ENCODE measurements around the gene DZANK1. TPM values are rescaled to one million over a fixed set of nuclear protein-coding genes. Genes with fewer than 3 reads are reported as not detected.

DZANK1 gene
- total RNA-seq, 1 donor = 1.4 TPM

GRCh38 chr20:18395544-18395943, 71.3 kb downstream of the DZANK1 start:
- no peaks in the 10 kb centered on the region for H3K79me2 ChIP-seq (ENCODE audit: insufficient read depth, low read length)
- no peaks in the 10 kb centered on the region for H3K4me1 ChIP-seq (ENCODE audit: insufficient read depth, low read length)
- H3K9me3 ChIP-seq (ENCODE audit: low read depth, low read length) = no peaks in the 10 kb centered on the region
- H3K27ac ChIP-seq (ENCODE audit: low read depth, low read length) = no peak overlapping the region
- DNase-seq (ENCODE audit: insufficient read length, low spot score, missing footprints) = no peak
- TF ChIP-seq CTCF (IDR thresholded peaks at IDR 0.05; ENCODE audit: extremely low read depth, low read depth, low read length) = no peak
- no peaks in the 10 kb centered on the region for H3K36me3 ChIP-seq (ENCODE audit: insufficient read depth, low read length)
- no peaks in the 10 kb centered on the region for H3K27me3 ChIP-seq (ENCODE audit: insufficient read depth, low read length)
- no peak overlapping the region for H2AFZ ChIP-seq (ENCODE audit: low read length)
- H3K4me3 ChIP-seq (ENCODE audit: insufficient read depth, low read length) = no peak overlapping the region
- H3K4me2 ChIP-seq (ENCODE audit: insufficient read depth, low read length) = no peak overlapping the region
- H4K20me1 ChIP-seq (ENCODE audit: insufficient read depth, low read length) = no peaks in the 10 kb centered on the region

- Histone ChIP-seq H3K4me2 (ENCODE audit: insufficient read depth, low read length) (no peak overlapping the region), H3K9me3 (ENCODE audit: low read depth, low read length) (no peaks in the 10 kb centered on the region), H4K20me1 (ENCODE audit: insufficient read depth, low read length) (no peaks in the 10 kb centered on the region), H3K4me1 (ENCODE audit: insufficient read depth, low read length) (no peaks in the 10 kb centered on the region), H3K27me3 (ENCODE audit: insufficient read depth, low read length) (no peaks in the 10 kb centered on the region), H3K36me3 (ENCODE audit: insufficient read depth, low read length) (no peaks in the 10 kb centered on the region), H3K27ac (ENCODE audit: low read depth, low read length) (no peak overlapping the region), H3K4me3 (ENCODE audit: insufficient read depth, low read length) (no peak overlapping the region), H3K79me2 (ENCODE audit: insufficient read depth, low read length) (no peaks in the 10 kb centered on the region), H2AFZ (ENCODE audit: low read length) (no peak overlapping the region)
- no peak for DNase-seq (ENCODE audit: insufficient read length, low spot score, missing footprints)
- TF ChIP-seq CTCF (IDR thresholded peaks at IDR 0.05; ENCODE audit: extremely low read depth, low read depth, low read length) = no peak
Measured at GRCh38 chr20:18394363-18394762, 72.5 kb downstream of the DZANK1 start.

GRCh38 chr20:18391686-18392085, 75.1 kb downstream of the DZANK1 start:
- TF ChIP-seq CTCF (IDR thresholded peaks at IDR 0.05; ENCODE audit: extremely low read depth, low read depth, low read length) = no peak
- no peak overlapping the region for H3K4me3 ChIP-seq (ENCODE audit: insufficient read depth, low read length)
- no peak overlapping the region for H3K4me2 ChIP-seq (ENCODE audit: insufficient read depth, low read length)
- H3K79me2 ChIP-seq (ENCODE audit: insufficient read depth, low read length) = no peaks in the 10 kb centered on the region
- no peaks in the 10 kb centered on the region for H3K9me3 ChIP-seq (ENCODE audit: low read depth, low read length)
- H3K27ac ChIP-seq (ENCODE audit: low read depth, low read length) = no peak overlapping the region
- H2AFZ ChIP-seq (ENCODE audit: low read length) = no peak overlapping the region
- H4K20me1 ChIP-seq (ENCODE audit: insufficient read depth, low read length) = no peaks in the 10 kb centered on the region
- no peaks in the 10 kb centered on the region for H3K27me3 ChIP-seq (ENCODE audit: insufficient read depth, low read length)
- peaks cover 3% of the 10 kb centered on the region for H3K4me1 ChIP-seq (ENCODE audit: insufficient read depth, low read length)
- no peaks in the 10 kb centered on the region for H3K36me3 ChIP-seq (ENCODE audit: insufficient read depth, low read length)
- no peak for DNase-seq (ENCODE audit: insufficient read length, low spot score, missing footprints)

- H2AFZ ChIP-seq (ENCODE audit: low read length) = no peak overlapping the region
- no peak overlapping the region for H3K4me3 ChIP-seq (ENCODE audit: insufficient read depth, low read length)
- TF ChIP-seq CTCF (IDR thresholded peaks at IDR 0.05; ENCODE audit: extremely low read depth, low read depth, low read length) = no peak
- no peaks in the 10 kb centered on the region for H3K79me2 ChIP-seq (ENCODE audit: insufficient read depth, low read length)
- H3K4me2 ChIP-seq (ENCODE audit: insufficient read depth, low read length) = no peak overlapping the region
- H4K20me1 ChIP-seq (ENCODE audit: insufficient read depth, low read length) = no peaks in the 10 kb centered on the region
- H3K27me3 ChIP-seq (ENCODE audit: insufficient read depth, low read length) = no peaks in the 10 kb centered on the region
- no peak overlapping the region for H3K27ac ChIP-seq (ENCODE audit: low read depth, low read length)
- peaks cover 3% of the 10 kb centered on the region for H3K4me1 ChIP-seq (ENCODE audit: insufficient read depth, low read length)
- no peaks in the 10 kb centered on the region for H3K9me3 ChIP-seq (ENCODE audit: low read depth, low read length)
- no peak for DNase-seq (ENCODE audit: insufficient read length, low spot score, missing footprints)
- no peaks in the 10 kb centered on the region for H3K36me3 ChIP-seq (ENCODE audit: insufficient read depth, low read length)
Measured at GRCh38 chr20:18390201-18390600, 76.6 kb downstream of the DZANK1 start.

Data from osteoblast (primary cell).